Frontal cortex (tissue), 4 donors: ENCODE measurements around the gene PNMA8C. TPM values are rescaled to one million over a fixed set of nuclear protein-coding genes. Genes with fewer than 3 reads are reported as not detected.
"Not testable (repeated sequence)": the region's sequence is repeated elsewhere in the genome, so short reads cannot be mapped to it uniquely, and the experiment has no call there.

Experiments
- DNase-seq, 2 donors: peaks; one replicate each; pipeline ENCODE4 v3.0.0; 2012; ENCODE audit warnings: low spot score in 2 of 2
- FAIRE-seq: peaks from 2 replicates; lab custom pipeline; 2012; peaks lifted over from hg19 to GRCh38; lab: Jason Lieb, UNC
- total RNA-seq: library from RNA; depleted of rRNA; stranded (reverse); fragments of >200 nt; gene quantifications from one replicate; pipeline ENCODE4 v1.2.3, GENCODE V29; 2014
- donor health status: control.
- donor health status: control.
- donor health status: control.

The PNMA8C gene
- total RNA-seq, 1 donor from 2014 or later: 31.8 TPM

DNA sequence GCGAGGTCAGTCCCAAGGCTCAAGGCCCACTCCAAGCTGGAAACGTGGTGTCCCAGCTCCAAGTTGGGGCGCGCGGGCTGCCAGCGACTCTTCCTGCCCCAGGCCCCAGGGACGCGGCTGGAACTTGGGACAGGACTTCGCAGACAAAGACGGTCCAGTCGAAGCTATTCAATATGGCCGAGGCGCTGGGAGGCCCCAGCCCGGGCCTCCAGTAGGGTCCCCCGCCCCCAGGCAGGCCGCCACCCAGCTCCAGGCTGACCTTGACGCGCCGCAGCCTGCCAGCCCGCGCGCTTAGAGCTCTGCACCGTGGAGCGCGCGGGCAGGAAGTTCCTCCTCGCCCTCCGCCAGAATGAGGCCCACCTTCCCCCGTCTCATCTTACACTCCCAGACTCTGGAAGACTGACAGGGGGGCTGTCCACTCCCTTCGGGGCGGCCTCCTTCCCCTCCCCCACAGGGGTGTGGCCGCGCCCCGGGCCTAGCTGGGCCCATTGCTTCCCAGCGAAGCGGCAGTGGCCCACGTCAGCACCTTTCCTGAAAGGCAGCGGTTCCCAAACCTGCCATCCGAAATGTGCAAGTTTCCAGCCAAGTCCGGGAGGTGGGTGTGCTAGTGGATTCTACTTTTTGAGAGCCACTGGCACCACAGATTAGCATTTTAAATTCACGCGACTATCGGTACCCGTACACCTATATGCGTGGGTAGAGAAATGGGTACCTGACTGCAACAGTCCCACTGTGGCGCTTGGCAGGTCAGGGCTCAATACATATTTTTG, 15.3 kb downstream of the PNMA8C start, which contains the start of gene CCDC8:
Gene CCDC8 (minus strand): TSS at position 303 of the 770 bp plus-strand sequence. CDS start 754 bp downstream, outside the sequence.
- DNase-seq (no peak), FAIRE-seq (no peak)

DNA sequence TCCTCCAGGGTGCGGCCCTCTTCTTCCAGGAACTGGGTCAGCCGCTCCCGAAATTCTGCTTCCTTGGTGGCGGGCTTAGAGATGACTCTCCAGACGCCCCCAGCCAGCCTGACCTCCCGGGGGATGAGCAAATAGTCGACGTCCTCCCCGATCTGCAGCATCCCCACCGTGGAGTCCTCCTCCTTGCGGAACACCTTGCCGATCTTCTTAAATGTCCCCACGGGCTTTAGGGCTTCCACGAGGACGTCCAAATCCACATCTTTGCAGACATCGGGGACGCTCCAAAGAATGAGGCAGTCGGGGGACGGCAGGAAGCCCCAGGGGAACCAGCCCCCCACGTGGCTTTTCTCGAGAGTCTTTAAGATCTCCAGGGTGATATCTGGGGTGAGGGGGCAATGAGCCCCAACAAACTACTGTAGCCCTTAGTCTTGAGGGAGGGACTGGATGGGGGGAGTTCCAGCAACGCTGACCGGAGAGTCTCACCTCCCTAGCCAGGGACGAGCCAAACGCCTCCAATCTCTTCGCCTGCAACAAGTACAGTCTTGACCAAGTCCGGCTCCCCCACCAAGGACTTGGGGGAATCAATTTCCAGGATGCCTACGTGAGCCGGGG, 16.0 kb downstream of the PNMA8C start:
- FAIRE-seq: no peak
- no peak for DNase-seq

DNA sequence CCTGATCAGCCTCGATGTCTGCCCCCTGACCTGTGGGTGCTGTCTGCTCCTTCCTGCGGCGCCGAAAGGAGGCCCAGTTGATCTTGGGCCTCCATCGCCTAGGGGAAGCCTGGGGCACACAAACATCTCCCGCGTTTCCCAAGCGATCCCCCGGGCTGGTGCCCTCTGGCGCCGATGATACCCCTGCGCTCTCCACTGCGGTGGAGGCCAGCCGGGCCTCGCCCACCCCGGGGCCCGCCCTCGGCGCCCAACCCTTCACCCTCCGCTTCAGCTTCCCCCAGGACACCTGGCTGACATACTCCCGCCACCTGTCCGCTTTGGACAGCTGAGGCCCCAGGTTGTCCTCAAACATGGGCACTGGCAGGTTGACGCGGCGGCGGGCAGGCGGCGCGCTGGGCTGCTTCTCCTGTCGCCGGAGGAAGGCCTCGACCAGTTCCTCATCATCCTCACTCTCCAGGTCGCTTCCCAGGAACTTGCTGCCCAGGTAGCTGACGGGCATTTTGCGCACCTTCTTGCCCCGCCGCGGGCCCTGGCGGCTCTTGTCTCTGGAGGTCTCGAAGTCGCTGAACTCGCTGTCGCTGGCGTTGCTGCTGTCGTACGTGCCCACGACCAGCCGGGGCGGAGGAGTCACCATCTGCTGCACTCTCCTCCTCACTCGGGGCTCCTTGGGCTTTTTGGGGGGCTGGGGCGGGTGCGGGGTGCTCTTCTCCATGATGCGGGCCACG, 16.6 kb downstream of the PNMA8C start:
- DNase-seq: no peak
- no peak for FAIRE-seq

DNA sequence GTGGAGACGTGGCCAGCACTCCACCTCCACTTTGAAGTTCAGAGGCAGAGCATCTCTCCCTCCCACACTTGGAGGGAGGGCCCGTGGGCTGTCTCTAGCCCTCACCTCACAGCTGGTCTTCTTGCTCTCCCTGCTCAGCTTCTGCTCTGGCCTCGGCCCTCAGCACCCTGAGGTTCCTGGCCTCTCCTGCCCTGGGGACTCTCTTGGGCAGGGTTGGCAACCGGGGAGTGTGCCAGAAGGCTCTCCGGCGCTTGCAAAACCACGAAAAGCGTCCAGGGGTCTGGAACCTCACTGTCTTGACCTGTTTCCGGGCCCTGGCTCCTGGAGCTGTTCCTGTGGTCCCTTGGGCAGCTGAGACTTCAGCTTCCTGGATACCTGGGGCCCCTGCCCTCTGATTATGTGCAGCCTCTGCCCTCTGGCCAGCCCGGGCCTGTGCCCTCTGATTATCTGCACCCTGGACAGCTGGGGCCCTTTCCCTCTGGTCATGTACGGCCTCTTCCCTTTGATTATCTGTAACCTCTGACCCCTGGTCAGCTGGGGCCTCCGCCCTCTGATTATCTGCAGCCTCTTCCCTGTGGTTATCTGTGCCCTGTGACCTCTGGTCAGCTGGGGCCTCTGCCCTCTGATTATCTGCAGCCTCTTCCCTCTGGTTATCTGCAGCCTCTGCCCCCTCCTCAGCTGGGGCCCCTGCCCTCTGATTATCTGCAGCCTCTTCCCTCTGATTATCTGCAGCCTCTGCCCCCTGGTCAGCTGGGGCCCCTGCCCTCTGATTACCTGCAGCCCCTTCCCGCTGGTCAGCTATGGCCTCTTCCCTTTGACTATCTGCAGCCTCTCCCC, 17.4 kb downstream of the PNMA8C start:
- no peak for FAIRE-seq
- DNase-seq: no peak

DNA sequence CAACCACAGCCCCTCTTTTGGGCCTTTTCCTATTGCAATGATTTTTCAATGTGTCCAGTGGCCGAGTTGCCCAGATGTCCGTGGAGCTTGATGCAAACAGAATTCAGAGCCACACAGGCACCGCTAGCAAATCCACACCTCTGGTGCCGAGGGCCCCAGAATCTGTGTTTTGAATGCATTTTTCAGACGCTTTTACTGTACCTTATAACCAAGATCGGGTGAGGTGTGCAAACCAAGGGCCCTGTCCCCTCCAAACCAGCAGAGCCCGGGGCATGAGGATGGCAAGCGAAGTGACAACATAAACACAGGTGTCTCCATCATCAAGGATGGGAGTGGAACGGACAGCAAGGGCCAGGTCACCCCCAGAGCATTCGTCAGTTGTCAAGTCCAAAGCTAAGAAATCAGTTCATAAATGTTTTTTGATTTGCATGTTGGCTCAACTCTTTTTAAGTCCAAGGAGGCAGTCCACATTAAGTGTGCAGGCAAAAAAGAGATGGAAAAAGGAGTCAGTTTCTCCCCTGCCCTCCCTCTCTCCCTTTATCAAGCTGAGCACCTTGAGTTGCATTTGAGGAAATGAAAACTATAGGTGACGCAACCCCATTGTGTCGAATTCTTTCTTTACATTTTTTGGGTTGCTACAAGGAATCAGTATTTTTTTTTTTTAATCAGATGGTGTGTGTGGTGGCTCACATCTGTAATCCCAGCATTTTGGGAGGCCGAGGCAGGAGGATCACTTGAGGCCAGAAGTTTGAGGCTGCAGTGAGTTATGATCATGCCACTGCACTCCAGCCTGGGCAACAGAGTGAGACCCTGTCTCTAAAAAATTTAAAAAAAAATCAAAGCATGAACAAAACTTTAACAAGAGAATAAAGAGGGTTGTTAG, 18.3 kb downstream of the PNMA8C start:
- no peak for FAIRE-seq

DNA sequence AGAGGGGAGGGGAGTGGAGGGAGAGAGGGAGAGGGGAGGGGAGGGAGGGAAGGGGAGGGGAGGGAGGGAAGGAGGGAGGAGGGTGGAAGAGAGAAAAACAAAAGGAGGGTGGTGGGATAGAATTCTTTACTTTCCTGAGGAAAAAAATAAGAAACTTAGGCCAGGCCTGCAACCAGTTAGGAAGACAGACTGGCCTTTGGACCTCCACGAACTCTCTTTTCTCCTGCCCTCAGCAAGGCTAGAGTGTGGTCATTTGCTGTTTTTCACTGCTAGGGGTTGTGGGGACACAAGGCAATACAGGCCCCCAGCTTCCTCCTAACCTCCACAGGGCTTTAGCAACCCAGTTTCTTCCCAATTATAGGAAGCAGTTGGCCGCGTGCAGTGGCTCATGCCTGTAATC, 19.5 kb downstream of the PNMA8C start:
- no peak for FAIRE-seq
- DNase-seq: no peak

More for the DNA sequence above, 18.3 kb downstream of the PNMA8C start:
- no peak for DNase-seq

DNA sequence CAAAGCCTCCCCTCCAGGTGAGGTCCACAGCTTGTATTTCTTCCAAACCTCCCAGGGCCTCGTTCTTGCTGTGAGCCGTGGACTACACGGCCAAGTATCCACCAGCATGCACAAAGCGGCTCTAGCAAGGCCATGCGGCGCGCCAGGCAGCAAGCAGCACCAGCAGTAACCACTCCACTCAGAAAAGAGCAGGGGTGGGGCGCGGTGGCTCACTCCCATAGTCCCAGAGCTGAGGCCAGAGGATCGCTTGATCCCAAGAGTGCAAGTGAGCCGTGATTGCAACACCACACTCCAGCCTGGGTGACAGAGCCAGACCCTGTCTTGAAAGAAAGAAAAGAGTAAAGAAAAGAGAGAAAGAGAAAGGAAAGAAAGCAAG, 20.1 kb downstream of the PNMA8C start:
- DNase-seq (no peak), FAIRE-seq (no peak)

DNA sequence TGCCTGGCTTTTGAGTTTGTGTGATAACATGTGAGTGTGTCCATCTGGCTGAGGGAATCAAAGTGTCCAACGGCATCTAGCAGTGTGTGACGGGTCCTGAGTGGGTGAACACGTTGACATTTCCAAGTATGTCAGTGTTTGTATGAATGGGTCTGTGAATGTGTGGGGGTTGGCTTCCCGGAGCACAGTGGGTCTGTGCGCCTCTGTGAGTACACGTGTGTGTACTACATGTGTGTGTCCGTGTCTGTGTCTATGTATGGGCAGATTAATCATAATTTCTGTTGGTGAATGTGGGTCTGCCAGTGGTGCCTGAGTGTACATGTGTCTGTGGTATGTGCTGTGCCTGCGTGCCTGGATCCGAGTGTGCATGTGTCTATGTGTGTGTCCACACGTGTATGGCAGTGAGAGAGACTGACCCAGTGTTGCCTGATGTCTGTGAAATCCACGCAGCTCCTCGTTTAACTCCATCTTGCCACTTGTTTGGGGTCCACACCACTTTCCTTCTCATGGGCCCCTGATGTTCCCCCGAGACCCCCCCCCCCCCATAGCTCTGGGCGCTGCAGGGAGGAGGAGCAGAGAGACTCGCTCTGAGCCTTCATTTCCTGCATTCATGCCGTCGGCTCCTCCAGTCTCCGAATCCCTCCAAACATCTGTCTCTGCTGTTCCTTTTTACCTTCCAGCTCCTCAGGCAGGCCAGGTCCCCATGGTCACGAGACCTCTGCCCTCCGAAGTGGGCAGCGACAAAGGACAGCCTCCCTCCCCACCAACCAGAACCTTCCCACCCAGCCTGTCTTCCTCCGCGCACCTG, 20.7 kb downstream of the PNMA8C start:
- FAIRE-seq: no peak

DNA sequence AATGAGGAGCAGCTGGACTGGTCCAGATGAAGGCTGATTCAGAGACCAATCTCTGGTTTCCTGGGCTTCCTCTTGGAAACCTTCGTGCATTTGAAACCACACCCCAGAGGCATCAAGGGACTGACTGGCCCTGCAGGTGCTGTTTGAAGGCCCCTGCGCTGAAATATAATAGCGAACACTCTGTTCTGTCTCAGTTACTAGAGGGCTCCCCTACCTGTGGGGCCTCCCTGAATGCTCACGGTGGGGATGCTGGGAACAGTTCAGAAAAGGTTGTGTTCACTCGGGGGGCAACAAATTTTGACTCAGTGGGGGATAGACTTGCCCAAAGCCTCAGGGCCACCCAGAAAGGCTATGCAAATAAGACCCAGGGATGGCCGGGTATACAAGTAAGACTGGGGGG, 21.8 kb downstream of the PNMA8C start:
- FAIRE-seq (no peak), DNase-seq (no peak)

More for the DNA sequence above, 20.7 kb downstream of the PNMA8C start:
- no peak for DNase-seq

DNA sequence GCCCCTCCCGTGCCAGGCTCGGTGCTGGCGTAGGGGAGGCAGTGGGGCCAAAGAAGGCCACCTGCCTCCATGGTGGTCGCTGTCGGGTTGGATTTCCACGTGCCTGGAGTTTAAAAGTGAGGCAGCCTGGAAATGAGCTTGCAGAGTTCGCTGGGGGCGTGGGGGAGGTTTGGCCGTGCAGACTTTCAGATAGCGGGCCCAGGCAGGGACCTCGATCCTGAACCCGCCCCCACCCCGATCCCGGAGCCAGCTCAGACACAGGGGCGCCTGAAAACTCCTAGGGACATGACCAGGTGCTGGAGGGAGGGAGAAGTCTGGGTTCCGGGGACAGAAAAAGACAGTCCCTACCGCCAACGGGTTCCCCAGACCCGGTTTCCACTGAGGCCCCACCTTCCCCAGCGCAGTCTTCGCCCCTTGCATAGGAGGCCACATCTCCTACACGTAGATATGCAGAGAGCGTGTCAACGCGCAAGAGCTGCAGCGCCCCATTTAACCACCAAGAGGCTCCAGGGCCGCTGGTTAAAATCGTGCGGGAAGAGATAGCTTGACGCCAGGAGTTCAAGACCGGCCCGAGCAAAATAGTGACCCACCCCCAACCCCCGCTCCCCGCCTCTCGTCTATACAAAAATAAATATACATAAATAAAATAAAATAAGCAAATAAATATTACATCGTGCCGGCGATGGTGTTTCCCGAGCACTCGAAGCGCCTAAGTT, 23.8 kb downstream of the PNMA8C start:
- no peak for DNase-seq
- FAIRE-seq: no peak

DNA sequence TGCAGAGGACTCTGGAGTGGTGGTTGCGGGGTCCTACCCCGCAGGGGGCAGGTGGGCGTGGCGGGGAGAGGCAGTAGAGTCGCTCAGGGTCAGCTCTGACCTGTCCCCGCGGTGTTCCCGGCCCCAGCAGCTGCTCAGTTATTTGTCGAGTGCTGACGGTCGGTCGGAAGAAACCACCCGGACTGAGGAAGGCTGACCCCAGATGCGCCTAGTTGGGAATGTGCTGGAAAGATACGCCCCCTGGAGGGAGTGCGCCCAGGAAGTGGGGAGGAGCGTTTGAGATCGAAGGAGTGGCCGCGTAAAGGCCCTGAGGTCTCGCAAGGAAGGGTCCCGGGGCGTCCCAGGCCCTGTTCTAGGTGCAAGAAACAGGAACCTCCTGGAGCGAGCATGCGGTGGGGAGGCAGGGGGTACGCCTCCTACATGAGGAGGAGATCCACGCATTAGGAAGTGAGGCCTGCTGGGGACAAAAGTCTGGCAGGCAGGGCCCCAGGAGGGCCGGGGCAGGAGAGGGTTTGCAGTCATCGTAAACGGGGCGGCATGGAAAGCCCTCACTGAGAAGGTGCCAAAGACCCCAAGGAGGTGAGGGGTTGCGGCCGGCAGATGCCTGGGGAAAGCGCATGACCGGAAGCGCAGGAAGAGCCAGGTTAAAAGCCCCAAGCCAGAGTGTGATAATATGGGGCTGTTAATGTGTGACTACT, 24.5 kb downstream of the PNMA8C start:
- no peak for FAIRE-seq
- no peak for DNase-seq

DNA sequence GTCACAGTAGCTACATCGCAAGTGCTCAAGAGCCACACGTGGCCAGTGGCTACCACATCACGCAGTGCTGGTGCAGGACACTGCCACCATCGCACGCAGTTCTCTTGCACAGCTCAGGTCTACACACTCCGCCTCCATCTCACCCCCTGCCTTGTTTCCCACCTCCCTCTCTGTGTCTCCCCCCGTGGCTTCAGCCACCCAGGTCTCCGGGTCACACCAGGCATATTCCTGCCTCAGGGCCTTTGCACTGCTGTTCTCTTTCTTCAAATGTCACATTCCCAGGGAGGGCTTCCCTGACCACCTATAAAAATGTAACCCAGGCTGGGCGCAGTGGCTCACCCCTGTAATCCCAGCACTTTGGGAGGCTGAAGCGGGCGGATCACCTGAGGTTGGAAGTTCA, 26.0 kb downstream of the PNMA8C start:
- no peak for FAIRE-seq

DNA sequence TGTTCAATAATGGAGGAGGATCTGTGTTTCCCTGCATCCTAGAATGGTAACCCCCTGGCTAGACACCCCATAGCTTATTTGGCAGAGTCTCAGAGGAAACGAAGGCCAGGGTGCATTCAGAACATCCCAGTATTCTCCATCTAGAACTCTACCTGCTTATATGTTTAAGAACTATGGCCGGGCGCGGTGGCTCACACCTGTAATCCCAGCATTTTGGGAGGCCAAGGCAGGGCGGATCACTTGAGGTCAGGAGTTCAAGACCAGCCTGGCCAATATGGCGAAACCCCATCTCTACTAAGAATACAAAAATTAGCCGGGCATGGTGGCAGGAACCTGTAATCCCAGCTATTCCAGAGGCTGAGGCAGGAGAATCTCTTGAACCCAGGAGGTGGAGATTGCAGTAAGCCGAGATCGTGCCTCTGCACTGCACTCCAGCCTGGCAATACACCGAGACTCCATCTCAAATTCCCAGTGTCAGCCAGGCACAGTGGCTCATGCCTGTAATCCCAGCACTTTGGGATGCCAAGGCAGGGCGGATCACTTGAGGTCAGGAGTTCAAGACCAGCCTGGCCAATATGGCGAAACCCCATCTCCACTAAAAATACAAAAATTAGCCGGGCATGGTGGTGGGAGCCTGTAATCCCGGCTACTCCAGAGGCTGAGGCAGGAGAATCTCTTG, 30.8 kb downstream of the PNMA8C start:
- not testable (repeated sequence) for DNase-seq, FAIRE-seq

More for the DNA sequence above, 26.0 kb downstream of the PNMA8C start:
- no peak for DNase-seq

DNA sequence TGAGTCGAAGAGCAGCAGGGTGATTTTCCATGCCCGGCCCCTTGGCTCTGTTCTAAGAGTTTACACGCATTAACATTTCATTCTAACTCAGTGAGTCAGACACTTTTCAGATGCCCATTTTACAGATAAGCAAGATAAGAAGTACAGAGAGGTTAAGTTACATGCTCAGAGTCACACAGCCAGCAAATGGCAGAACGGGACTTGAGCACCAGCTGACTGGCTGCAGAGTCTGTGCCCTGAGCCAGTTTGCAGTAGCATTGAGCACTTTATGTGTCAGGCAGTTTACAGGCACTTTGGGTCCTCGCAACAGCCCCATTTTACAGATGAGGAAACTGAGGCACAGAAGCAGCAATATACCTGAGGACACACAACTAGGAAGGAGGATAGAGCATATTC, 34.3 kb downstream of the PNMA8C start:
- DNase-seq: no peak
- no peak for FAIRE-seq

DNA sequence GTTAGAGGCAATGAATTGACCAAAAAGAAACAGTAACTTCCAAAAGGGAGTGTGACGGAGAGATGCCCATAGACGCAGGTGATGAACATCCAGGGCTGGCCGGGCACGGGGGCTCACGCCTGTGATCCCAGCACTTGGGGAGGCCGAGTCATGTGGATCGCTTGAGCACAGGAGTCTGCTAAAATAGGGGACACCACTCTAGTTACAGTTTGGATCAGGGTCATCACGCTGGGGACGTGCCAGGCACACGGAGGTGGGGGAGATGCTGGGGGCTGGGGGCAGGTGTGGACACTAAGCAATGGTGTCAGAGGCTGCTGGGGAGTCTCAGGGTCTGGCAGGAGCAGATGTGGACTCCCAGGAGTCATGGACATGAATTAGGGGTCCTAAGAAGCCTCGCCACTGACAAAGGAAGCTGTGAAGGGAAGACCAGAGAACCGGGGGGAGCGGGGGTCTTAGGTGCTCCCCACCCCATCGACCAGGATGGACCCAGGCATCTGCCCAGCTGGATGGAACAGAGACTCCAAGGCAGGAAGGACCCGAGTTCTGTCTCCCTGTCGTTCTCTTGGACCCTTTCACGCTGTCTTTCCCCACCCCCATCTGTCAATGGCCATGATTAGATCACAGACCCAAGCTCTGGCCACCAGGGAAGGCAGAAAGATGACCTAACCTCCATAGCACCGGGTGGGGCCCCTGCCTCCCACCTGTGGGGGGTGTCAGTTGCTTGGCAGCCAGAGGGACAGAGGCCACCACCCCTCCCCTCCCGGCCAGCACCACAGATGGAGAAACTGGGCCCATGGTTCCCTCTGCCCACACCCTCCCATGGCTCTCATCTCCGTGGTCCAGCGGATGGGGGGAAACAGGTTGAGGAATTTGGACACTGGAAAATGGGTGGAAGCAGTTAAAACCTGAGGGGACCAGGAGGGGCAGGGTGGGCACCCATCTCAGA, 35.0 kb downstream of the PNMA8C start:
- FAIRE-seq: no peak
- DNase-seq: no peak
